Fibroblast of pulmonary artery (primary cell): Measurements from ENCODE around the gene ARHGEF7.

Experiments used
- DNase-seq: peaks from one replicate; pipeline ENCODE4 v3.0.0-alpha.2; 2010; ENCODE audit warnings: low read depth
- H3K4me3 ChIP-seq: replicated peaks from 2 replicates; pipeline ENCODE4 v1.5.1; 2011; ENCODE audit warnings: low read depth, mild to moderate bottlenecking, control low read depth, low read length, moderate library complexity
- CTCF ChIP-seq: IDR thresholded peaks from 2 replicates; pipeline ENCODE4 v1.5.1; 2011; ENCODE audit warnings: mild to moderate bottlenecking, control low read depth, low read length, inconsistent platforms; ENCODE audit errors: missing control alignments

ARHGEF7 gene

GRCh38 chr13:111314852-111315251, 199.7 kb downstream of the ARHGEF7 start:
- DNase-seq: no peak
- TF ChIP-seq CTCF: no peak
- H3K4me3 ChIP-seq: no peak overlapping the region

- H3K4me3 ChIP-seq: no peak overlapping the region
- DNase-seq: no peak
- TF ChIP-seq CTCF: no peak
Measured at GRCh38 chr13:111315347-111315995, 200.4 kb downstream of the ARHGEF7 start.

- no peak overlapping the region for H3K4me3 ChIP-seq
- DNase-seq: no peak
- TF ChIP-seq CTCF: no peak
Measured at GRCh38 chr13:111316161-111316730, 201.1 kb downstream of the ARHGEF7 start.

GRCh38 chr13:111317042-111317550, 202.0 kb downstream of the ARHGEF7 start:
- DNase-seq: no peak
- no peak for TF ChIP-seq CTCF
- H3K4me3 ChIP-seq: no peak overlapping the region

- no peak overlapping the region for H3K4me3 ChIP-seq
- TF ChIP-seq CTCF: no peak
- no peak for DNase-seq
Measured at GRCh38 chr13:111317571-111318345, 202.6 kb downstream of the ARHGEF7 start.

- no peak overlapping the region for H3K4me3 ChIP-seq
- DNase-seq: no peak
- no peak for TF ChIP-seq CTCF
Measured at GRCh38 chr13:111318386-111318785, 203.3 kb downstream of the ARHGEF7 start.
